Uterus (tissue), 2 donors: ENCODE results near the gene CFAP141.

ENCODE experiments used
- CTCF ChIP-seq, 4 experiments: fragments of 200-600 bp in 2 of 4; fragments of 450-650 bp in 2 of 4; sonication (generic) in 2 of 4; IDR thresholded peaks; one replicate each; pipeline ENCODE4 v1.5.1; 2016 to 2019; ENCODE audit warnings: antibody characterized with exemption in 4 of 4, mild to moderate bottlenecking in 2 of 4, moderate library complexity in 1 of 4
- POLR2A ChIP-seq, 2 donors: fragments of 450-650 bp; IDR thresholded peaks; one replicate each; pipeline ENCODE4 v1.6.1; 2016; ENCODE audit warnings: antibody characterized with exemption in 2 of 2, mild to moderate bottlenecking in 1 of 2, moderate library complexity in 1 of 2

GRCh38 chr1:154222918-154223317 lies 16.8 kb upstream of the CFAP141 start:
- TF ChIP-seq CTCF (IDR thresholded peaks at IDR 0.05) (no peak), POLR2A (IDR thresholded peaks at IDR 0.05) (no peak)
